Measurements from ENCODE around the gene INHBB.

Gene INHBB

DNA sequence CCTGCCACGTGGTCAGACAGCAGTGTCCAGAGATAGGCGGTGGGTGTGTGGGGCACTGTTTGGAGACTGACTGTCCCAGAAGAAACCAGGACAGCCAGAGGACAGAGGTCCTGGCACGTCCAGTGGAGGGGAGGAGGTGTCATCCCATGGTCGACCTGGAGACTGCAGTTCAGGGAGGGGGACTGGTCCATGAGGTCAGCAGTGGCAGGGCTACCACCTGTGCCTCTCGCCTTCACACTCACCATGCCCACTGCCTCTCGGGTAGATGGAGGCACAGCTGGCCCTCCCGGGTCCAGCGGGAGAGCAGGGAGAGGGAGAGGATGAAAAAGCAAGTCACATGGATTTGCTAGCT lies 53.9 kb downstream of the INHBB start:
- DNase-seq = no peak

DNA sequence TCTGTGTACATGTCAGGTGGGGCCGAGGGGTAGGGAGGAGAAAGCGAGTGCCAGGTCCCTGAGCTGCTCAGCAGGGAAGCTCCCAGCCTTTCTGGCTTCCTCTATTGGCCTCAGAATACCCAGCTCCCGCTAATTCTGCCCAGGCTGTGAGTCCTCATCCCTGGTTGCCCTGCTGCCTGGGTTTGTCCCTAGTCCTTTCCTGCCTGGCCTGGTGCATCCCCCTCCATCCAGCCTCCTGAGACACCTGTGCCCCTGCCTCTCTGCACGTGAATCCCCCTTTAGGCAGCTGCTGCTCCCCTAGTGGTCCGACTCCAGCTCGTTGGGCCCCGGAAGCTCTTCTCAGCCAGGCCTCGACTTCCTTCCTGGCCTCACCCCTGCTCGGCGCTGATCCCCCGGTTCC lies 54.6 kb downstream of the INHBB start:
- no peak for DNase-seq
